Sigmoid colon (tissue), 7 donors: ENCODE data around the gene PHF21A. TPM values are rescaled to one million over a fixed set of nuclear protein-coding genes. Genes with fewer than 3 reads are reported as not detected.

Experiments
- DNase-seq: peaks from one replicate; pipeline ENCODE4 v3.0.0-alpha.2; 2019
- H3K27ac ChIP-seq, 4 donors: fragments of 200-600 bp; sonication (generic); one replicate each; pipeline ENCODE4 v1.5.1; 2016 to 2019; ENCODE audit warnings: mild to moderate bottlenecking in 1 of 4
- H3K27me3 ChIP-seq, 3 donors: fragments of 200-600 bp; sonication (generic); one replicate each; pipeline ENCODE4 v1.5.1; 2019; ENCODE audit warnings: mild to moderate bottlenecking in 1 of 3
- H3K36me3 ChIP-seq, 4 donors: fragments of 200-600 bp; sonication (generic); one replicate each; pipeline ENCODE4 v1.5.1; 2016 to 2019
- H3K4me1 ChIP-seq, 4 donors: fragments of 200-600 bp; sonication (generic); one replicate each; pipeline ENCODE4 v1.5.1; 2017 to 2019
- H3K4me3 ChIP-seq, 4 donors: fragments of 200-600 bp; sonication (generic); one replicate each; pipeline ENCODE4 v1.5.1; 2017 to 2019; ENCODE audit warnings: mild to moderate bottlenecking in 2 of 4, moderate library complexity in 1 of 4
- H3K9me3 ChIP-seq, 4 donors: fragments of 200-600 bp in 3 of 4; sonication (generic) in 3 of 4; one replicate each; pipeline versions ENCODE4 v1.5.1 to v1.6.1; 2013 to 2019
- EP300 ChIP-seq, 4 donors: sonication (generic); formaldehyde crosslinking; IDR thresholded peaks; one replicate each; pipeline ENCODE4 v1.6.1; 2017; ENCODE audit warnings: antibody characterized with exemption in 4 of 4
- POLR2A ChIP-seq, 2 donors: fragments of 450-650 bp; IDR thresholded peaks; one replicate each; pipeline ENCODE4 v1.6.1; 2016; ENCODE audit warnings: antibody characterized with exemption in 2 of 2, mild to moderate bottlenecking in 2 of 2, moderate library complexity in 2 of 2
- POLR2AphosphoS5 ChIP-seq, 4 donors: sonication (generic); formaldehyde crosslinking; IDR thresholded peaks; one replicate each; pipeline ENCODE4 v1.6.1; 2017; ENCODE audit warnings: antibody characterized with exemption in 4 of 4
- WGBS, 2 donors: extraction: QIAGEN DNeasy Blood & Tissue Kit; methylation state at CpG; one replicate each; pipeline ENCODE4 v1.1.7; 2013; 5-methylcytosine and 5-hydroxymethylcytosine counted together
- intact Hi-C: fragments of 100-400 bp; cut with DNase I; formaldehyde crosslinking; loops from one replicate; pipeline ENCODE4 v1.15.1; 2023
- polyA plus RNA-seq, 3 donors: library from polyadenylated mRNA; stranded (reverse); fragments of 200-250 nt; gene quantifications; one replicate each; pipeline ENCODE4 v1.2.3, GENCODE V29; 2013
- total RNA-seq, 4 donors: library from RNA; depleted of rRNA; stranded (reverse); fragments of >200 nt; gene quantifications; one replicate each; pipeline ENCODE4 v1.1.0, GENCODE V29; 2016
- TF ChIP-seq, protein P1 (sequence below), 4 experiments: fragments of 450-650 bp in 3 of 4; fragments of 200-600 bp in 1 of 4; IDR thresholded peaks; one replicate each; pipeline ENCODE4 v1.5.1; 2016 to 2019; ENCODE audit warnings: antibody characterized with exemption in 4 of 4, mild to moderate bottlenecking in 3 of 4, moderate library complexity in 2 of 4
- donor health status: healthy with polysubstance abuse.
- donor health status: Bipolar disorder and iron deficiency.
- donor health status: healthy.

Gene PHF21A
- total and polyA plus RNA-seq, 7 donors, result 5.3 to 58.6 (median 30.3) TPM

DNA sequence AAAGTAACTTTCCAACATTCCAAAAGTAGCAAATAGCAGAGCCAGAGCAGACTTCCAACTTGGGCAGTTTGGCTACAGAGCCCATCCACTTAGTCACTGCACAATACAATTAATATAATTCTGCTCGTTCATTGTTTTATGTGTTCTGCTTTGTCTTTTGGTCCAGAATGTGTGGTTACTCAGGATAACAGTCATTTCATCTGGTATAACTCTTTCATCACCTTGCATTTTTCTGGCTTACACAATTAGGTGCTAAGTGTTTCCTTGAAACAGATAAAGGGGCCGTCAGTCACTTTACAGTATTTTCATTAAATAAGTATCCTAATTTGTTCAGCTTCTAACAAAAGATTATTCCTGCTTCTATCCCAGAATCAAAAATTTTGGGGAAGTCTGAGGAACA is 111.6 kb downstream of the PHF21A start:
- no peak overlapping the region for H3K4me3 ChIP-seq
- H3K4me1 ChIP-seq, result peaks cover 0 to 17% (median 3%) of the 10 kb centered on the region in 4 donors
- DNase-seq, result no peak
- H3K27ac ChIP-seq, result no peak overlapping the region
- no peaks in the 10 kb centered on the region for H3K36me3 ChIP-seq
- WGBS, 2 donors, result 80 to 81% methylated on average over 2 of the region's 2 CpGs
- TF ChIP-seq, protein P1, sequence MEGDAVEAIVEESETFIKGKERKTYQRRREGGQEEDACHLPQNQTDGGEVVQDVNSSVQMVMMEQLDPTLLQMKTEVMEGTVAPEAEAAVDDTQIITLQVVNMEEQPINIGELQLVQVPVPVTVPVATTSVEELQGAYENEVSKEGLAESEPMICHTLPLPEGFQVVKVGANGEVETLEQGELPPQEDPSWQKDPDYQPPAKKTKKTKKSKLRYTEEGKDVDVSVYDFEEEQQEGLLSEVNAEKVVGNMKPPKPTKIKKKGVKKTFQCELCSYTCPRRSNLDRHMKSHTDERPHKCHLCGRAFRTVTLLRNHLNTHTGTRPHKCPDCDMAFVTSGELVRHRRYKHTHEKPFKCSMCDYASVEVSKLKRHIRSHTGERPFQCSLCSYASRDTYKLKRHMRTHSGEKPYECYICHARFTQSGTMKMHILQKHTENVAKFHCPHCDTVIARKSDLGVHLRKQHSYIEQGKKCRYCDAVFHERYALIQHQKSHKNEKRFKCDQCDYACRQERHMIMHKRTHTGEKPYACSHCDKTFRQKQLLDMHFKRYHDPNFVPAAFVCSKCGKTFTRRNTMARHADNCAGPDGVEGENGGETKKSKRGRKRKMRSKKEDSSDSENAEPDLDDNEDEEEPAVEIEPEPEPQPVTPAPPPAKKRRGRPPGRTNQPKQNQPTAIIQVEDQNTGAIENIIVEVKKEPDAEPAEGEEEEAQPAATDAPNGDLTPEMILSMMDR (IDR thresholded peaks at IDR 0.05), result no peak
- TF ChIP-seq EP300 (IDR thresholded peaks at IDR 0.05) (no peak), POLR2AphosphoS5 (IDR thresholded peaks at IDR 0.05) (no peak), POLR2A (IDR thresholded peaks at IDR 0.05) (no peak)
- no peaks in the 10 kb centered on the region for H3K9me3 ChIP-seq
- intact Hi-C loops, result loop anchor here (5.0 kb wide), 1 partner anchor 167 kb away; no protein-coding TSS in a partner anchor
- H3K27me3 ChIP-seq, result no peaks in the 10 kb centered on the region

DNA sequence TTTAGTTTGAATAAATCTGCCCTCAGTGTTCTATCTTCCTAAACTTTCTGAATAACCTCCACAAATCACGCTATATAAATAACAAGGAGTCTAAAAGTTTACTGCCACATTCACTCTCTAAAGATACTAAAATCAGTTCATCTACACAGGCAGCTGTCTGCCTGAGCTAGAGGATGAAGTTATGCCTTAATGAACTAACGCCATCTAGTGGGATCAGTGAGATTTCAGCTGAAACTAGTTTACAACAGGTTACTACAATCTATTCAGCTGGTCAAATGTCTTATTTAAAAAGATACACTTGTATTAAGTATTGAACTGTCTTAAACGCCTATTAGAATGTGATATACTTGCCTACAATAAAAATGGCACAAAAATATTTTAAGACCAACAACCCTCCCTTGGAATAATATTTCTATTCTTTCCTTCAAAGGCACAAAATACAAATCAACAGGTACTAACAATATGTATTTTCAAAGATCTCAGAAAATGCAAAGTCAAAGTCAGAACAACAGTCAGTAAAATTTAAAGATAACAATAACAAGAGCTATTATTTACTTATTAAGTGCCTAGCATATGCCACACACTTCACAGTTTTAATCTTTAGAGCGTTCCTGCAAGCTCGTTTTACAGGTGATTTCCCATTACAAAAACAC is 114.7 kb downstream of the PHF21A start:
- no peak for TF ChIP-seq EP300 (IDR thresholded peaks at IDR 0.05)
- TF ChIP-seq, protein P1 (IDR thresholded peaks at IDR 0.05), result peak in 3 of 4 experiments; percentile 55 to 65 (median 64)
- Histone ChIP-seq H3K27ac (no peak overlapping the region), H3K9me3 (no peaks in the 10 kb centered on the region), H3K27me3 (no peaks in the 10 kb centered on the region), H3K36me3 (no peaks in the 10 kb centered on the region), H3K4me3 (no peak overlapping the region), H3K4me1 (peaks cover 0 to 34% (median 18%) of the 10 kb centered on the region in 4 donors)
- intact Hi-C loops, result loop anchor here (1.0 to 5.0 kb wide), 2 partner anchors 41 to 164 kb away; no protein-coding TSS in a partner anchor
- no peak for DNase-seq
- WGBS, 2 donors, result 38 to 42% methylated on average over 5 of the region's 5 CpGs

DNA sequence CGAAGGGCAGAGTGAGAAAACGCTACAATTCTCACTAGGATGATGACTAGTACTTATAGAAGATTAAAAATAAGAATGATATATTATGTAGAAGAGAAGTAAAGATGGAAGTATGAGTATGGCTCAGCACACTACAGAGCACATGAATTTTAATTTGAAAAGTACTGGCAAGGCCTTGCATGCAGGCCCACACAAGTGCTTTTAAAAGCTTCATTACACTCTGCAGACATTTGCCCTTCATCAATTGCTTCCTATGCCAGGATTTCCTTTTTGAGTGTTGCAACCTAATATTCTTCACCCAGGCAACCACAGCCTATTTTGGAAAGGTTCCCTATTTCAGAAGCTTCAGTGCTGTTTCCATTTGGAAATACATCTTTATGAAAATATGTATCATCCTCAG is 117.7 kb downstream of the PHF21A start:
- Histone ChIP-seq H3K4me3 (no peak overlapping the region), H3K27me3 (no peaks in the 10 kb centered on the region), H3K9me3 (no peaks in the 10 kb centered on the region), H3K36me3 (no peaks in the 10 kb centered on the region), H3K4me1 (peaks cover 0 to 29% (median 20%) of the 10 kb centered on the region in 4 donors), H3K27ac (peak overlapping the region in 3 of 4 donors; percentile 11 to 54 (median 46))
- intact Hi-C loops, result no loop called here
- WGBS, 2 donors, result 84% methylated on average over 2 of the region's 2 CpGs
- TF ChIP-seq POLR2A (IDR thresholded peaks at IDR 0.05) (no peak), POLR2AphosphoS5 (IDR thresholded peaks at IDR 0.05) (peak in 2 of 4 donors; percentile 13 to 35)
- DNase-seq, result no peak

DNA sequence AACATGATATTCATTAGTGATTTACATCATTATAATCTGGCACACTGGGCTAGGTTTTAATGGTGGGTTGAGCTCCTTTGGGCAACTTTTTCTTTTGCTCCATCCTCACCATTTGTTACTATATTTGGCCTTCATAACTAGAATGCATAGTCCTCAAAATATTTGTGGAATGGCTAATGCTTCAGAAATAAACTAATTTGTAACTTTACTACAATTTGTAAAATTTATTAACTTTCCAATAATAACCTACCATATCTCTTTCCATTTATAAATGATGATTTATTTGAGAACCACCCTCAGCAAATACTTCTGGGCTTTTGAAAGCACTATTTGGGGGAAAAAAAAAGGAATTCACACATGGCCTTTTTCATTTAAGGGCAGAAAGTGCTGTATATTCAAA is 119.1 kb downstream of the PHF21A start:
- no peaks in the 10 kb centered on the region for H3K27me3 ChIP-seq
- no peak for DNase-seq
- no peak for TF ChIP-seq POLR2AphosphoS5 (IDR thresholded peaks at IDR 0.05)
- no peak for TF ChIP-seq POLR2A (IDR thresholded peaks at IDR 0.05)
- TF ChIP-seq, protein P1 (IDR thresholded peaks at IDR 0.05), result no peak
- TF ChIP-seq EP300 (IDR thresholded peaks at IDR 0.05), result no peak
- H3K4me3 ChIP-seq, result no peak overlapping the region
- peaks cover 0 to 29% (median 20%) of the 10 kb centered on the region in 4 donors for H3K4me1 ChIP-seq
- H3K36me3 ChIP-seq, result no peaks in the 10 kb centered on the region
- intact Hi-C loops, result no loop called here
- no peaks in the 10 kb centered on the region for H3K9me3 ChIP-seq
- no peak overlapping the region for H3K27ac ChIP-seq

DNA sequence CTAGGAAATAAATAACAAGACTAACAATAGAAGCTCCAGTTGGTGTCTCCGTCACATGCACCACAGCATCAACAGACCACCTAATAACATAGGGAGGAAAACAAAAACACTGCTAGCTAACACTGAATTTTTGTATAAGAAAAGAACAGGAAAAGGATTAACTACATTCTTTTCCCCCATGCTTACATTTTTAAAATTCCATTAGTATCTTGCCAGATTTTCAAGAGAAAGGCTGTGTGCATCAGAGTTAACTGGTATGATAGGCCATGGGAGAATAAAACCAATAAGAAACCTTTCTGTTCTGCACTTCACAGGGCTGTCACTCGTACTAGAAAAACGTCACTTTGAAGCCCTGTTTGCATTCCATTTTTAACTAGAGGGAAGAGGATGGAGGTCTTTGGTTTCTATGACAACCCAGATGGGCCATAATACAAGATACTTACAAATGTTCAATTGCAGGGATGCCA is 119.8 kb downstream of the PHF21A start:
- no peaks in the 10 kb centered on the region for H3K9me3 ChIP-seq
- no peak overlapping the region for H3K4me3 ChIP-seq
- intact Hi-C loops, result no loop called here
- H3K27me3 ChIP-seq, result no peaks in the 10 kb centered on the region
- WGBS, 2 donors, result 75 to 81% methylated on average over 3 of the region's 3 CpGs
- H3K36me3 ChIP-seq, result no peaks in the 10 kb centered on the region
- no peak for DNase-seq
- H3K4me1 ChIP-seq, result peaks cover 0 to 29% (median 20%) of the 10 kb centered on the region in 4 donors
- H3K27ac ChIP-seq, result peak overlapping the region in 1 of 4 donors; percentile 9
- TF ChIP-seq POLR2A (IDR thresholded peaks at IDR 0.05) (no peak), POLR2AphosphoS5 (IDR thresholded peaks at IDR 0.05) (no peak), EP300 (IDR thresholded peaks at IDR 0.05) (no peak)
- TF ChIP-seq, protein P1 (IDR thresholded peaks at IDR 0.05), result no peak
